Activated CD4-positive, alpha-beta T cell treated with anti-CD3 and anti-CD28 coated beads for 36 hours (primary cell): ENCODE results near the gene PAQR4. TPM values are rescaled to one million over a fixed set of nuclear protein-coding genes. Genes with fewer than 3 reads are reported as not detected.

ENCODE experiments used
- ATAC-seq: fragments of 200-7000 bp; cut with Tn5 transposase; one replicate; pipeline ENCODE4 v1.10.0; 2021; ENCODE audit warnings: mild to moderate bottlenecking, moderate library complexity
- CTCF ChIA-PET: fragments of 350-600 bp; sonication (Branson Sonifier 250); formaldehyde crosslinking; loops from one replicate; lab custom pipeline; 2021; ENCODE audit warnings: antibody characterized with exemption; lab: Charles Lee
- POLR2A ChIA-PET: fragments of 350-600 bp; sonication (Branson Sonifier 250); formaldehyde crosslinking; loops from one replicate; lab custom pipeline; 2021; ENCODE audit warnings: antibody characterized with exemption, inconsistent platforms; lab: Charles Lee
- DNase-seq: peaks from one replicate; pipeline ENCODE4 v3.0.0-alpha.2; 2020
- H3K27ac Mint-ChIP-seq: one replicate; pipeline ENCODE4 v1.8.0; 2021; ENCODE audit warnings: mixed read lengths
- H3K27me3 Mint-ChIP-seq: one replicate; pipeline ENCODE4 v1.8.0; 2021; ENCODE audit warnings: mixed read lengths
- H3K36me3 Mint-ChIP-seq: one replicate; pipeline ENCODE4 v1.8.0; 2021; ENCODE audit warnings: low read depth, mixed read lengths
- H3K4me1 Mint-ChIP-seq: one replicate; pipeline ENCODE4 v1.8.0; 2021; ENCODE audit warnings: mixed read lengths
- H3K4me3 Mint-ChIP-seq: one replicate; pipeline ENCODE4 v1.8.0; 2021; ENCODE audit warnings: mild to moderate bottlenecking, moderate library complexity, mixed read lengths
- H3K9me3 Mint-ChIP-seq: one replicate; pipeline ENCODE4 v1.8.0; 2021; ENCODE audit warnings: low read depth, mixed read lengths
- intact Hi-C, 2 experiments: fragments of 100-400 bp; cut with DNase I in 1 of 2; cut with micrococcal nuclease in 1 of 2; formaldehyde crosslinking; loops; one replicate each; pipeline versions ENCODE4 v1.14.2 to v1.15.1; 2022 to 2024; cut with DNase I, micrococcal nuclease
- total RNA-seq, 2 experiments: library from RNA; stranded (reverse); gene quantifications; one replicate each; pipeline ENCODE4 v1.2.3, GENCODE V29; 2021

The PAQR4 gene
- total RNA-seq, 2 experiments from 2014 or later = 28.7 to 31.2 TPM

DNA sequence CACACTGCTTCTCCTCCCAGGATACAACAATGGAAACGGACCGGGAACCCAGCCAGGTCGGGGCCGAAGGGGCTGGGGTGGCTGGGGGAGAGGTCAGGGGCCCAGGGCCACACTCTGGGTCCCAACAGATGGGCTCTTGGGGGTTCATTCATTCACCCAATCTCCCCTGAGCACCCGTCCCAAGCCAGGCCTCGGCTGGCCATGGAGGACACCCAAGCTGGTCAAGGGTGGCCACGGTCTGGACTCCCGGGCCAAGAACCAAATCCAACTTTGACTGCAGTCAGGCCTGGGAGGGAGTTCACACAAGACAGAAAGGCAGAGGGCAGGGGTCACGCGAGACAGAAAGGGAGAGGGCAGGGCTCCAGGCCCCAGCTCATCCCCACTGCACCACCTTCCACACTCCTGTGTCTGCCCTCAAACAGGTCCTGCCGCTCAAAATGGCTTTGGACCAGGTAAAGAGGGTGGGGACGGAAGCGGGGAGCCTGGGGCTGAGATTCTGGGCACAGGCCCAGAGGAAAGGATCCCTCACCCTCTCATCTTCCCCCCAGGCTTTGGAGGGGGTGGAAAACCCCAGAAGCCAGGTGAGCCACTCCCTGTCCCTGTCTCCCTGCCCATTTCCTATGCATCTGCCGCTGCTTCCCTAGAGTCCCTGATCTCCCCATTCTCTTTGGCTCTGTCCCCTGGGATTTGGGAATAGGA is 23.4 kb downstream of the PAQR4 start:
- POLR2A ChIA-PET = no interaction called here
- CTCF ChIA-PET = no interaction called here
- intact Hi-C loops = no loop called here

GRCh38 chr16:2996298-2996697 is 27.1 kb downstream of the PAQR4 start:
- CTCF ChIA-PET = no interaction called here
- POLR2A ChIA-PET = interaction anchor here (0.7 kb wide), 1 partner anchor 1010 kb away, joined by 4 read pairs; no protein-coding TSS in a partner anchor
- no peaks in the 10 kb centered on the region for H3K27me3 Mint-ChIP-seq
- ATAC-seq (no peak), DNase-seq (no peak)
- no peaks in the 10 kb centered on the region for H3K36me3 Mint-ChIP-seq
- no peaks in the 10 kb centered on the region for H3K4me1 Mint-ChIP-seq
- H3K27ac Mint-ChIP-seq = no peak overlapping the region
- no peak overlapping the region for H3K4me3 Mint-ChIP-seq
- no peaks in the 10 kb centered on the region for H3K9me3 Mint-ChIP-seq
- intact Hi-C loops = no loop called here

More for the DNA sequence above, 23.4 kb downstream of the PAQR4 start:
- Mint-ChIP-seq H3K36me3 (no peaks in the 10 kb centered on the region), H3K9me3 (no peaks in the 10 kb centered on the region), H3K4me3 (no peak overlapping the region), H3K4me1 (no peaks in the 10 kb centered on the region), H3K27ac (no peak overlapping the region), H3K27me3 (no peaks in the 10 kb centered on the region)
- DNase-seq (no peak), ATAC-seq (no peak)

DNA sequence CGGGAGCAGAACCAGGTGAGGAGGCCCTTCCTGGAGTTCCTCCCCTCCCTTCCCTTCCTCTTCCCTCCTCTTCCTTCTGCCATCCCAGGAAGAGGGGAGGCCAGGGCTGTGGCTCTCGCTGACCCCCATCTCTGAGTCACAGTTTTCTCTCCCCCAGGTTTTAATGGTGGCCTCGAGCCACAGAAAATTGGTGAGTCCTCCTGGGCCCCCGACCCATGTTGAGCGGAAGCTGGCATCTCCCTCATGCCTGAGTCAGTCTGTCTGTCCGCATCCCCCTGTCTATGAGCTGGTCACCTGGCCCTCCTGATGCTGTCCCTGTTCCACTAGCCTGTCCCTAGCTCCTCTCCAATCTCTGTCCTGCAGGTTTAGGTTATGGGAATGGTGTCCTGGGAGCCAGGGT is 30.8 kb downstream of the PAQR4 start:
- intact Hi-C loops = no loop called here
- Mint-ChIP-seq H3K27ac (no peak overlapping the region), H3K4me1 (no peaks in the 10 kb centered on the region), H3K4me3 (no peak overlapping the region), H3K36me3 (no peaks in the 10 kb centered on the region), H3K27me3 (no peaks in the 10 kb centered on the region), H3K9me3 (no peaks in the 10 kb centered on the region)
- DNase-seq (no peak), ATAC-seq (no peak)
- ChIA-PET POLR2A (no interaction called here), CTCF (interaction anchor here (9.6 kb wide), 1 partner anchor 32 kb away, joined by 130 read pairs; no protein-coding TSS in a partner anchor)

DNA sequence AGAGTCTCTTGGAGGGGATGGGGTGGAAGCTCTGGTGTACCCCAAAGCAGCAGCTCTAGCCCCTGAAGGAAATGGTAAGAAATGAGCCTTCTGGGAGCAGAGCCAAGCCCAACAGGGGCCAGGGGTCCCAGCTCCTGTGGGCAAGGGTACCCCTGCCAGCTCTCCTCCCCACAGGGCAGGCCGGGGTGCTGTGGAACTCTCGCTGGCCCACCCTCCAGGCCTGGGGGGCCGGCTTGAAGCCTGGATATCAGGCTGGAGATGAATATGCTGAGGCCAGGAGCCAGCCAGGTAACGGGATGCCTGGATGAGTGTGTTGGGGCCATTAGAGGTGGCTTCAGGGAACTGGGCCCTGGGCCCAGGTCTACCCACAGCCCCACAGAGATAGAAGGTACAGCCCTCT is 31.4 kb downstream of the PAQR4 start:
- DNase-seq (no peak), ATAC-seq (no peak)
- no peak overlapping the region for H3K27ac Mint-ChIP-seq
- POLR2A ChIA-PET = no interaction called here
- CTCF ChIA-PET = interaction anchor here (1.1 to 9.6 kb wide), 2 partner anchors 18 to 31 kb away, joined by 3 to 130 read pairs; no protein-coding TSS in a partner anchor
- no peaks in the 10 kb centered on the region for H3K4me1 Mint-ChIP-seq
- no peaks in the 10 kb centered on the region for H3K9me3 Mint-ChIP-seq
- H3K36me3 Mint-ChIP-seq = no peaks in the 10 kb centered on the region
- no peaks in the 10 kb centered on the region for H3K27me3 Mint-ChIP-seq
- no peak overlapping the region for H3K4me3 Mint-ChIP-seq
- intact Hi-C loops = no loop called here

DNA sequence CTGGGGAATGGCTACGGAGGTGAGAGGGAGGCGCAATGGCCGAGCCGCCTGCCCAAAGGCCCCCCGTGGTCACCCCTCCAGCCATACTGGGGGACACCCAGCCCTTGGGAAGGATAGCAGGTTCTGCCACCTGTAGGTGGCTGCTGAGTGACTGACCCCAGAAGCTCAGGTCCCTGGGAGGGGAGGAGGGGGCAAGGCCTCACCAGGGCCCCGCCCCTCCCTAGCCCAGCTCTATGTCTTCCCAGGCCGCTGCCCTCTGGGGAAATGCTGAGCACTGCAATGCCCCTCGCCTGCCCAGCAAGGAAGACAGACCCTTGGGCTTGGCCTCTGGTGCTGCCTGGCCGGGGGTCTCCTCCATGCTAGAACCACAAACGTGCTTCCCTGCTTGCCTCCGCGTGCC is 32.2 kb downstream of the PAQR4 start:
- CTCF ChIA-PET = interaction anchor here (1.1 to 9.6 kb wide), 2 partner anchors 17 to 30 kb away, joined by 3 to 130 read pairs; no protein-coding TSS in a partner anchor
- Mint-ChIP-seq H3K36me3 (no peaks in the 10 kb centered on the region), H3K4me3 (no peak overlapping the region)

DNA sequence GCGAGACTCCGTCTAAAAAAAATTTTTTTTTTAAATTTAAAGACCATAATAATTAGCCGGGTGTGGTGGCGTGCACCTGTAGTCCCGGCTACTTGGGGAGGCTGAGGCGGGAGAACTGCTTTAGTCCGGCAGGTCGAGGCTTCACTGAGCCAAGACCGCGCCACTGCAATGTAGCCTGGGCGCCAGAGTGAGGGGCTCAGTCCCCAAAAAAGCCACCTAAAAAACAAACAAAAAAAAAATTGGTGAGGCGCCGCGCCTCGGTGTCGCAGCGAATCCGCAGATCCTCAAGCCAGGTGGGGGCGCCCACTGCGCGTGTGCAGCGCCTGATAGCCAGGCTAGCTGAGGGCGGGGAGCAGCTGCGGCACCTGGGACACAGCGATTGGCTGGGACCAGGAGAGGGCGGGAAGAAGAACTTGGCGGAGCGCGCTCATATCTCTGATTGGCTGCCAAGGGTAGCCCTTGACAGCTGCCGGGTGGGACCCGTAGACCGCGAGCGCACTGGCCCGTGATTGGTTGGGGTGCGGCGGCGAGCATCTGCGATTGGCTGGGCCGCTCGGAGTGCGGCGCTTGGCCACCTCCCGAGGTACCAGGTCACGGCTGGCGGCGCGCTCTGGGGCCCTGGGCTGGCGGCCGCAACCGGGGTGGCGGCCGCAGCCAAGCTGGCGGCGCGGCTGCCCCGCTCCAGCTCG is 34.6 kb downstream of the PAQR4 start:
- intact Hi-C loops = loop anchor here (1.0 to 2.0 kb wide), 8 partner anchors 17 to 147 kb away; partner anchors contain the start of genes TNFRSF12A (in 2 of the 2), PAQR4 (in 1 of the 2) and THOC6 (in 1 of the 2)

More for the DNA sequence above, 32.2 kb downstream of the PAQR4 start:
- intact Hi-C loops = no loop called here
- ATAC-seq (no peak), DNase-seq (no peak)
- POLR2A ChIA-PET = no interaction called here
- H3K27me3 Mint-ChIP-seq = no peaks in the 10 kb centered on the region
- H3K9me3 Mint-ChIP-seq = no peaks in the 10 kb centered on the region
- H3K27ac Mint-ChIP-seq = no peak overlapping the region
- no peaks in the 10 kb centered on the region for H3K4me1 Mint-ChIP-seq

GRCh38 chr16:3004319-3004718 is 35.2 kb downstream of the PAQR4 start:
- no peaks in the 10 kb centered on the region for H3K9me3 Mint-ChIP-seq
- ATAC-seq (peak; percentile 10), DNase-seq (peak; percentile 55)
- ChIA-PET POLR2A (interaction anchor here (0.7 to 1.2 kb wide), 6 partner anchors 16 to 463 kb away, joined by 3 to 5 read pairs (median 4); partner anchors contain the start of genes FLYWCH2 and TNFRSF12A), CTCF (interaction anchor here (0.6 to 9.6 kb wide), 14 partner anchors 16 to 712 kb away, joined by 3 to 130 read pairs (median 4); partner anchors contain the start of genes HCFC1R1, KREMEN2, THOC6 and TNFRSF12A)
- intact Hi-C loops = loop anchor here (1.0 to 2.0 kb wide), 4 partner anchors 16 to 35 kb away; partner anchors contain the start of genes TNFRSF12A (in 2 of the 2) and PAQR4 (in 1 of the 2)
- H3K36me3 Mint-ChIP-seq = no peaks in the 10 kb centered on the region
- H3K4me3 Mint-ChIP-seq = no peak overlapping the region
- H3K27me3 Mint-ChIP-seq = peaks cover 6% of the 10 kb centered on the region
- peaks cover 23% of the 10 kb centered on the region for H3K4me1 Mint-ChIP-seq
- H3K27ac Mint-ChIP-seq = no peak overlapping the region

More for the DNA sequence above, 34.6 kb downstream of the PAQR4 start:
- Mint-ChIP-seq H3K4me1 (peaks cover 23% of the 10 kb centered on the region), H3K27ac (no peak overlapping the region), H3K9me3 (no peaks in the 10 kb centered on the region), H3K4me3 (peak overlapping the region; percentile 32), H3K27me3 (peaks cover 6% of the 10 kb centered on the region), H3K36me3 (no peaks in the 10 kb centered on the region)
- ChIA-PET POLR2A (interaction anchor here (0.7 to 1.2 kb wide), 6 partner anchors 16 to 464 kb away, joined by 3 to 5 read pairs (median 4); partner anchors contain the start of genes FLYWCH2 and TNFRSF12A), CTCF (interaction anchor here (0.6 to 9.6 kb wide), 15 partner anchors 17 to 713 kb away, joined by 3 to 130 read pairs (median 3); partner anchors contain the start of genes HCFC1R1, KREMEN2, THOC6 and TNFRSF12A)
- DNase-seq = peak; percentile 99
- peak; percentile 100 for ATAC-seq

- H3K9me3 Mint-ChIP-seq = no peaks in the 10 kb centered on the region
- ChIA-PET POLR2A (no interaction called here), CTCF (interaction anchor here (1.3 to 9.6 kb wide), 3 partner anchors 27 to 121 kb away, joined by 3 to 130 read pairs (median 3); partner anchors contain the start of gene KREMEN2)
- H3K27ac Mint-ChIP-seq = no peak overlapping the region
- peaks cover 6% of the 10 kb centered on the region for H3K27me3 Mint-ChIP-seq
- no peak overlapping the region for H3K4me3 Mint-ChIP-seq
- DNase-seq = no peak
- intact Hi-C loops = loop anchor here (1.0 to 2.0 kb wide), 4 partner anchors 15 to 36 kb away; partner anchors contain the start of genes TNFRSF12A (in 2 of the 2) and PAQR4 (in 1 of the 2)
- no peak for ATAC-seq
- peaks cover 23% of the 10 kb centered on the region for H3K4me1 Mint-ChIP-seq
- no peaks in the 10 kb centered on the region for H3K36me3 Mint-ChIP-seq
Measured at GRCh38 chr16:3004781-3005284, 35.7 kb downstream of the PAQR4 start.

GRCh38 chr16:3007059-3007956 is 38.2 kb downstream of the PAQR4 start:
- Mint-ChIP-seq H3K4me3 (no peak overlapping the region), H3K9me3 (no peaks in the 10 kb centered on the region), H3K4me1 (peaks cover 23% of the 10 kb centered on the region), H3K36me3 (no peaks in the 10 kb centered on the region), H3K27me3 (peaks cover 9% of the 10 kb centered on the region), H3K27ac (no peak overlapping the region)
- ChIA-PET CTCF (interaction anchor here (0.7 to 9.6 kb wide), 7 partner anchors 13 to 52 kb away, joined by 3 to 130 read pairs (median 3); partner anchors contain the start of gene TNFRSF12A), POLR2A (interaction anchor here (0.6 to 1.0 kb wide), 3 partner anchors 13 to 1262 kb away, joined by 3 to 5 read pairs (median 3); partner anchors contain the start of gene TNFRSF12A)
- ATAC-seq (no peak), DNase-seq (no peak)
- intact Hi-C loops = no loop called here
